ENCODE measurements around the gene SLC43A3.

SLC43A3 gene

DNA sequence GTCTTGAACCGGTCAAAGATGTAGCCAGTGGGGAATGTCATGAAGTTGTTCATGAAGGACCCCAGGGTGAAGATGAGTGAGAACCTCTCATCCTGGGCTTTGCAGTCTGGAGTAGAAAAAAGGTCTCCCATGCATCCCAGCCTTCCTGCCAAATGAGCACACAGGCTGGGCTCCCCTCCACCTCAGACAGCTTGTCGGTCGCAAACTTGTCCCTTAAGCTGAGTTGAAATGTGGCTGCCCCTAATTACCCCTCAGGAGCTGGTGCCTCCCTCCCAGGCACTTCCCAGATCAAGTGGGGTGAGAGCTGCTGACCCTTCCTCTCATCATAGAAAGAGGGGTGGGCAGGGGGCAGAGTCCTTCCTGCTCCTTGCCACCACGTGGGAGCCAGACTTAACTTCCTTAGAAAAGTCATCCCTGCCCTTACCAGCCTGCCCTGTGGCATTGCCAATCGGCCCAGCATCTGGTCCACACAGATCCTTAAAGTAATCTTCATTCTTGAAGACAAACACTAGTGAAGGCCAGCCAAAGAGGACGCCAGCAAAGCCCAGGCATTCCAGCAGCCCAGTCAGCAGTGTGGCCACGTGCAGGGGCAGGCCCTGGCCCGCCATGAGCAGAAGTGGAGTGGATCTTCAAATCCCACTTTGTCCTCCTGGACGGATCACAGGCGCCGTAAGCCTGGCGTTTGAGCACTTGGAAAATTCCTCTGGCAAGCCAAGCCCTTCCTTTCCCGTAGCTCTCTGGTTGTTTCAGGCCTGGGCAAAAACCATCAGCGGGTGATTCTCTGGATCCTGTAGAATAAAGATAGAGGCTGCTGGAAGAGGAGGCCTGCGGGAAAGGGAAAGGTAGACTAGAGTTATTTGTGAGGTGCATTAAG lies 1.1 kb downstream of the SLC43A3 start:
- H3K27ac ChIP-seq (ENCODE audit: low read length), result peak overlapping the region; percentile 94
- H3K9ac ChIP-seq (ENCODE audit: low read length), result peak overlapping the region; percentile 99
- H3K27me3 ChIP-seq (ENCODE audit: low read depth, low read length), result no peaks in the 10 kb centered on the region
- peaks cover 63% of the 10 kb centered on the region for H3K4me1 ChIP-seq (ENCODE audit: low read length)
- H3K4me2 ChIP-seq (ENCODE audit: low read length), result peak overlapping the region; percentile 99
- H3K9me3 ChIP-seq (ENCODE audit: insufficient read depth, low read length), result no peaks in the 10 kb centered on the region
- TF ChIP-seq, protein P1, sequence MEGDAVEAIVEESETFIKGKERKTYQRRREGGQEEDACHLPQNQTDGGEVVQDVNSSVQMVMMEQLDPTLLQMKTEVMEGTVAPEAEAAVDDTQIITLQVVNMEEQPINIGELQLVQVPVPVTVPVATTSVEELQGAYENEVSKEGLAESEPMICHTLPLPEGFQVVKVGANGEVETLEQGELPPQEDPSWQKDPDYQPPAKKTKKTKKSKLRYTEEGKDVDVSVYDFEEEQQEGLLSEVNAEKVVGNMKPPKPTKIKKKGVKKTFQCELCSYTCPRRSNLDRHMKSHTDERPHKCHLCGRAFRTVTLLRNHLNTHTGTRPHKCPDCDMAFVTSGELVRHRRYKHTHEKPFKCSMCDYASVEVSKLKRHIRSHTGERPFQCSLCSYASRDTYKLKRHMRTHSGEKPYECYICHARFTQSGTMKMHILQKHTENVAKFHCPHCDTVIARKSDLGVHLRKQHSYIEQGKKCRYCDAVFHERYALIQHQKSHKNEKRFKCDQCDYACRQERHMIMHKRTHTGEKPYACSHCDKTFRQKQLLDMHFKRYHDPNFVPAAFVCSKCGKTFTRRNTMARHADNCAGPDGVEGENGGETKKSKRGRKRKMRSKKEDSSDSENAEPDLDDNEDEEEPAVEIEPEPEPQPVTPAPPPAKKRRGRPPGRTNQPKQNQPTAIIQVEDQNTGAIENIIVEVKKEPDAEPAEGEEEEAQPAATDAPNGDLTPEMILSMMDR (IDR thresholded peaks at IDR 0.05; ENCODE audit: low read depth, low read length), result no peak
- TF ChIP-seq EZH2phosphoT487 (IDR thresholded peaks at IDR 0.05; ENCODE audit: low read depth), result no peak
- H4K20me1 ChIP-seq (ENCODE audit: insufficient read depth, low read length), result peaks cover 33% of the 10 kb centered on the region
- peak overlapping the region; percentile 85 for H3K4me3 ChIP-seq (ENCODE audit: low read length)
- no peak overlapping the region for H2AFZ ChIP-seq (ENCODE audit: low read depth, low read length)
- H3K36me3 ChIP-seq (replicated peaks; ENCODE audit: low read depth, low read length), result peaks cover 54% of the 10 kb centered on the region
- peaks cover 58% of the 10 kb centered on the region for H3K79me2 ChIP-seq (ENCODE audit: low read length)

DNA sequence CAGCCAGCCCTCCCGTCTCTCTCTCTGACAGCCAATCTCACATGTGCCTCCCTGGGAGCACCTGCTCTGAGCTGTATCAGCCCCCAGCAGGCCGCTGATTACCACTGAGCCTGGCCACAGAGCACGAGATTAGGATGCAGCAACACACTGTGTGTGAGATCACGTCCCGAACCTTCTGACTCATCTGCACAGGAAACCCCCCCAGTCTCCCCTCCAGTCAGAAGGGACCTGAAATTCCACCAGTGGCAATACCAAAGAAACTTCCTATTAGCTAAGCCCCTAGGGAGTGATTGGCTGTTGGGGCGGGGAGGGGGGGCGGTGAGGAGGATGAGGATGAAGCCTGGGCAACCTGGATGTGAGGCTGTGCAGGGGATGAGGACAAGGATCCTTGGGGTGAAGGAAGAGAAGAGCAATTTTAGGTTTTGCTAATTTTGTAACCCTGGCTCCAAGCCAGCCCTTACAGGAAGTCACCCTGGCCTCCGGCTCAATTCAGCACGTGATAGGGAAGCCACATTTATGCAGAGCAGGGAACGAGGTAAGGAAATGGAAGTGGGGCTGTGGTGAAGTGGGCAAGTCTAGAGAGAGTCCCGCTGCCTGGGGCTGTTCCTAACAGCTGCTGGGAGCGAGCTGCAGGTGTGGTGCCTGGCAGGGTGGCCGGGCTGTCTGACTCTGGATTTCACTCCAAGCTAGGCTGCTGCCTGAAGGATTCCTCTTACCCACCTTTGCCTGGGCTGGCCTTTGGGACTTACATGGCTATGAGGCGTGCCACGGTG lies 1.9 kb downstream of the SLC43A3 start:
- Histone ChIP-seq H3K4me2 (ENCODE audit: low read length) (peak overlapping the region; percentile 99), H4K20me1 (ENCODE audit: insufficient read depth, low read length) (peaks cover 41% of the 10 kb centered on the region), H3K9ac (ENCODE audit: low read length) (peak overlapping the region; percentile 99), H2AFZ (ENCODE audit: low read depth, low read length) (no peak overlapping the region), H3K4me3 (ENCODE audit: low read length) (peak overlapping the region; percentile 85), H3K27ac (ENCODE audit: low read length) (peak overlapping the region; percentile 94), H3K27me3 (ENCODE audit: low read depth, low read length) (no peaks in the 10 kb centered on the region), H3K9me3 (ENCODE audit: insufficient read depth, low read length) (no peaks in the 10 kb centered on the region), H3K4me1 (ENCODE audit: low read length) (peaks cover 71% of the 10 kb centered on the region), H3K79me2 (ENCODE audit: low read length) (peaks cover 66% of the 10 kb centered on the region), H3K36me3 (replicated peaks; ENCODE audit: low read depth, low read length) (peaks cover 62% of the 10 kb centered on the region)
- TF ChIP-seq, protein P1 (IDR thresholded peaks at IDR 0.05; ENCODE audit: low read depth, low read length), result no peak
- TF ChIP-seq EZH2phosphoT487 (IDR thresholded peaks at IDR 0.05; ENCODE audit: low read depth), result no peak

DNA sequence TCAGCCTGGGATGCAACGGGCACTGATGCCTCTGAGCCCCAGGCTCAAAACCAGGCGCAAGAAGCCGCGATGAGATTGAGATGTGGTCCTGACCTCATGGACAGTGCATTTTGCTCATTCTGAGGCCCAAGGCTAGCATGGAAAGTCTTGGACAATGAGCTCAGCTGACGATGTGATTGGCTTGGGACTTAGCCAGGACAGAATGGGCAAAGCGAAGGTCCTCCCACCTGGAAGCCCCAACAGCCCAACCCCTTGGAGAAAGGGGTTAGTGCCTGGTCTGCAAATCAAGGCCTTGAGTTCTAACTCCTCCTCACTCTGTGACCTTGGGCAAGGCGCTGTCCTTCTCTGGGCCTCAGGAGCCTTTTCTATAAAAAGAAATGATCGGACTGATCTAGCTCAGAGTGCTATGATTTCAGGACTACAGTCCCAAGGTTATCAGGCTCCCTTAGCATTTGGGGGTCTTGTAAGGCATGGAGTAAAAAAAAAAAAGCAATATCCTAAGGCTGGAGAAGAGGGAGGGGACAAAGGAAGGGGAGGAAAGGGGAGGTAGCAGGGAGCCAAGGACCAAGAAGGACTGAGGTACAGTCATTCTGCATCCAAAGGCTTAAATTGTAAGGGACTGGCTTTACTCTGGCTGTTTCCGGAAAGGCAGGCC lies 2.7 kb downstream of the SLC43A3 start:
- Histone ChIP-seq H3K79me2 (ENCODE audit: low read length) (peaks cover 73% of the 10 kb centered on the region), H3K4me3 (ENCODE audit: low read length) (peak overlapping the region; percentile 85), H3K27ac (ENCODE audit: low read length) (peak overlapping the region; percentile 94), H4K20me1 (ENCODE audit: insufficient read depth, low read length) (peaks cover 48% of the 10 kb centered on the region), H2AFZ (ENCODE audit: low read depth, low read length) (no peak overlapping the region), H3K36me3 (replicated peaks; ENCODE audit: low read depth, low read length) (peaks cover 69% of the 10 kb centered on the region), H3K9me3 (ENCODE audit: insufficient read depth, low read length) (no peaks in the 10 kb centered on the region), H3K4me1 (ENCODE audit: low read length) (peaks cover 78% of the 10 kb centered on the region), H3K9ac (ENCODE audit: low read length) (peak overlapping the region; percentile 94), H3K27me3 (ENCODE audit: low read depth, low read length) (no peaks in the 10 kb centered on the region), H3K4me2 (ENCODE audit: low read length) (peak overlapping the region; percentile 92)
- TF ChIP-seq EZH2phosphoT487 (IDR thresholded peaks at IDR 0.05; ENCODE audit: low read depth), result no peak
- TF ChIP-seq, protein P1 (IDR thresholded peaks at IDR 0.05; ENCODE audit: low read depth, low read length), result no peak

Data from OCI-LY3 (cell line).